K562 (cell line): ENCODE results near the gene USP48. TPM values are rescaled to one million over a fixed set of nuclear protein-coding genes. Genes with fewer than 3 reads are reported as not detected.

ENCODE experiments used
- DNMT1 ChIP-seq: fragments of 450-650 bp; IDR thresholded peaks from 2 replicates; pipeline ENCODE4 v1.6.1; 2016; ENCODE audit warnings: antibody characterized with exemption, mild to moderate bottlenecking
- HDAC2 ChIP-seq: fragments of 450-650 bp; IDR thresholded peaks from 2 replicates; pipeline ENCODE4 v1.6.1; 2016; ENCODE audit warnings: mild to moderate bottlenecking
- JUNB ChIP-seq: fragments of 450-650 bp; formaldehyde crosslinking; conservative IDR thresholded peaks from 2 replicates; pipeline ENCODE4 v1.4.0; 2020; ENCODE audit warnings: mild to moderate bottlenecking
- MCM5 ChIP-seq: fragments of 450-650 bp; IDR thresholded peaks from 2 replicates; pipeline ENCODE4 v1.6.1; 2016; ENCODE audit warnings: low read depth
- MTA3 ChIP-seq: fragments of 450-650 bp; formaldehyde crosslinking; IDR thresholded peaks from 2 replicates; pipeline ENCODE4 v1.6.1; 2017; ENCODE audit warnings: mild to moderate bottlenecking, borderline replicate concordance
- NFRKB ChIP-seq: fragments of 450-650 bp; IDR thresholded peaks from 2 replicates; pipeline ENCODE4 v1.6.1; 2016; ENCODE audit warnings: low read depth
- RBM39 ChIP-seq: fragments of 200-400 bp; formaldehyde crosslinking; optimal IDR thresholded peaks from 2 replicates; pipeline ENCODE3; 2018; ENCODE audit warnings: low read depth, low read length
- SMARCC2 ChIP-seq: fragments of 450-650 bp; IDR thresholded peaks from 2 replicates; pipeline ENCODE4 v1.6.1; 2017; ENCODE audit warnings: antibody characterized with exemption, moderate library complexity, mild to moderate bottlenecking, low read depth
- ZFP1 ChIP-seq: fragments of 450-650 bp; formaldehyde crosslinking; IDR thresholded peaks from 2 replicates; pipeline ENCODE4 v1.4.0; 2020; ENCODE audit warnings: mild to moderate bottlenecking, mixed read lengths
- ZFX ChIP-seq: sonication (generic); formaldehyde crosslinking; IDR thresholded peaks from 2 replicates; pipeline ENCODE4 v1.8.0; 2022; ENCODE audit warnings: mild to moderate bottlenecking, missing genetic modification reagents, moderate library complexity
- ZKSCAN8 ChIP-seq: fragments of 200-800 bp; sonication (Bioruptor generic); IDR thresholded peaks from 2 replicates; pipeline ENCODE4 v1.6.1; 2016; ENCODE audit warnings: missing genetic modification characterization, missing compliant biosample characterization
- ZNF12 ChIP-seq: sonication (generic); formaldehyde crosslinking; IDR thresholded peaks from 2 replicates; pipeline ENCODE4 v1.4.0; 2020; ENCODE audit warnings: mild to moderate bottlenecking, missing genetic modification reagents
- ZNF551 ChIP-seq: fragments of 250-450 bp; sonication (Bioruptor Pico); IDR thresholded peaks from 2 replicates; pipeline ENCODE4 v1.5.0; 2021; ENCODE audit warnings: mild to moderate bottlenecking, moderate library complexity
- ZNF584 ChIP-seq: fragments of 200-800 bp; sonication (Bioruptor generic); IDR thresholded peaks from 2 replicates; pipeline ENCODE4 v1.6.1; 2016; ENCODE audit warnings: low read depth, mild to moderate bottlenecking, missing genetic modification characterization, missing compliant biosample characterization
- ZNF696 ChIP-seq: fragments of 250-450 bp; sonication (Bioruptor Pico); conservative IDR thresholded peaks from 2 replicates; pipeline ENCODE4 v1.4.0; 2020; ENCODE audit warnings: mild to moderate bottlenecking, moderate library complexity
- polyA plus RNA-seq, 8 experiments: library from polyadenylated mRNA; depleted of rRNA in 4 of 8; stranded (reverse) in 5 of 8; unstranded in 3 of 8; fragments of >200 nt; fragmentation: Nextera tagmentation in 2 of 8; fragmentation: Illumina TruSeq in 1 of 8; extraction: Ambion mirVana in 2 of 8; extraction: Trizol in 1 of 8; gene quantifications; 2 replicates each; pipeline versions ENCODE4 v1.2.1 to v1.2.3, GENCODE V29; 2011 to 2014; ENCODE audit warnings: inconsistent platforms in 1 of 8, missing spikeins in 1 of 8
- total RNA-seq, 7 experiments: library from RNA; depleted of rRNA in 6 of 7; stranded (reverse); fragments of >200 nt in 6 of 7; fragmentation: Illumina TruSeq in 2 of 7; extraction: Trizol in 2 of 7; gene quantifications; 2 replicates each; pipeline versions ENCODE4 v1.2.1 to v1.2.3, GENCODE V29; 2011 to 2021; ENCODE audit warnings: low replicate concordance in 1 of 7
- TF ChIP-seq, protein P1 (sequence below), 2 experiments: fragments of 200-800 bp in 1 of 2; sonication (Bioruptor generic) in 1 of 2; sonication (generic) in 1 of 2; formaldehyde crosslinking in 1 of 2; IDR thresholded peaks in 1 of 2; conservative IDR thresholded peaks in 1 of 2; 2 replicates each; pipeline versions ENCODE4 v1.5.0 to v1.6.1; 2016 to 2020; ENCODE audit warnings: missing compliant biosample characterization in 1 of 2, missing genetic modification characterization in 1 of 2, missing genetic modification reagents in 1 of 2
- TF ChIP-seq, protein P2 (sequence below): sonication (generic); formaldehyde crosslinking; IDR thresholded peaks from 2 replicates; pipeline ENCODE4 v1.8.0; 2022; ENCODE audit warnings: mild to moderate bottlenecking, low read depth, missing genetic modification reagents
- TF ChIP-seq, protein P3 (sequence below): fragments of 250-450 bp; sonication (Bioruptor Pico); IDR thresholded peaks from 2 replicates; pipeline ENCODE4 v1.4.0; 2020; ENCODE audit warnings: borderline replicate concordance
- TF ChIP-seq, protein P4 (sequence below): fragments of 250-450 bp; sonication (Bioruptor Pico); IDR thresholded peaks from 2 replicates; pipeline ENCODE4 v1.8.0; 2022; ENCODE audit warnings: inconsistent platforms
- TF ChIP-seq, protein P5 (sequence below), 3 experiments: IDR thresholded peaks in 2 of 3; conservative IDR thresholded peaks in 1 of 3; 2 replicates each; pipeline ENCODE4 v1.5.1; 2011 to 2012; ENCODE audit warnings: low read length in 3 of 3, mild to moderate bottlenecking in 3 of 3, control low read depth in 2 of 3, improper control_type of control experiment in 1 of 3, inconsistent platforms in 1 of 3, low read depth in 1 of 3, mixed read lengths in 1 of 3, moderate library complexity in 1 of 3; ENCODE audit not compliant: insufficient read depth in 2 of 3

USP48 gene
- total and polyA plus RNA-seq, 9 of the 15 experiments (the other 6 are each of a cell fraction or from before 2014, with no cell fraction given): 23.3 to 123 (median 106) TPM

DNA sequence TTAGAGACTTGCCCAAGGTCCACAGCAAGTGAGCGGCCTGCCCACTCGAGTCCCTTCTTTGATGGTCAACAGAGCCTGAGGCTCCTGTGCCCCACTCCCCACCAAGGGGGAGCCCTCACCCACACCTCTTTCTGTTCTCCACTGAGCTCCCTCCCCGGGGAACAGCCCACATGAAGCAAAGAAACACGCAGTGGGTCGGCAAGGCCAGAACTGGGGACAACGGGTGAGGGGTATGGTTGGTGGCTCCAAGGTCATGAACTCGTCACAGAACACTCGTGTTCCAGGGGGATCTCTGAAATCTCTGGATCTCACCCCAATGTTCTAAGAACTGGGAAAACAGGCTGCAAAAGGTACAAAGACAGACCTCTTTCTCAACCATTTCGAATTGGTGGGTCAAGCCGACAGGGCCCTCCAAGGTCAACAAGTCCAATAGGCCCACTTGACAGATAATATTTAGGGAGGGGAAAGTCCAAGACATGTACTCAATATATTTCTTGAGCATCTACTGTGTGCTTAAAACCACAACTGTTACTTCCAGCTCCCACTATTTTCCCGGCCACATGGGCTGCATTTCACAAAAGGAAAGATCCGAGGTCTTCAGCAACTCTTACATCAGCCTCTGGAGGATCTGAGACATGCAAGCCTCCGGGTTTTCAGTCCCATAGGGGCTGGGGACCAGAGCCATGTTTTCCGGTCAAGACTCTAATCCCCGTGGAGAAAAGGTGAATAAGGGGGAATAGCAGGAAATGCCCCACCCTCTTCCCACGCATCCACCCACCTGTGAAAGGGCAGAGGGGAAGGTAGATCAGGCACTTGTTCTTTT, 112.7 kb downstream of the USP48 start (continued):
- TF ChIP-seq, protein P1, sequence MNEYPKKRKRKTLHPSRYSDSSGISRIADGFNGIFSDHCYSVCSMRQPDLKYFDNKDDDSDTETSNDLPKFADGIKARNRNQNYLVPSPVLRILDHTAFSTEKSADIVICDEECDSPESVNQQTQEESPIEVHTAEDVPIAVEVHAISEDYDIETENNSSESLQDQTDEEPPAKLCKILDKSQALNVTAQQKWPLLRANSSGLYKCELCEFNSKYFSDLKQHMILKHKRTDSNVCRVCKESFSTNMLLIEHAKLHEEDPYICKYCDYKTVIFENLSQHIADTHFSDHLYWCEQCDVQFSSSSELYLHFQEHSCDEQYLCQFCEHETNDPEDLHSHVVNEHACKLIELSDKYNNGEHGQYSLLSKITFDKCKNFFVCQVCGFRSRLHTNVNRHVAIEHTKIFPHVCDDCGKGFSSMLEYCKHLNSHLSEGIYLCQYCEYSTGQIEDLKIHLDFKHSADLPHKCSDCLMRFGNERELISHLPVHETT (CRISPR knock-in tag; conservative IDR thresholded peaks at IDR 0.05 in 1 of 2, IDR thresholded peaks at IDR 0.05 in 1 of 2): 0 out of 4 replicates have a peak, but pooled peaks of 1 of the 2 experiments have one; percentile 30
- TF ChIP-seq RBM39: no peak
- TF ChIP-seq ZFX (CRISPR knock-in tag): peak; percentile 71
- no peak for TF ChIP-seq ZNF696 (CRISPR knock-in tag)
- TF ChIP-seq JUNB: no peak
- TF ChIP-seq, protein P2, sequence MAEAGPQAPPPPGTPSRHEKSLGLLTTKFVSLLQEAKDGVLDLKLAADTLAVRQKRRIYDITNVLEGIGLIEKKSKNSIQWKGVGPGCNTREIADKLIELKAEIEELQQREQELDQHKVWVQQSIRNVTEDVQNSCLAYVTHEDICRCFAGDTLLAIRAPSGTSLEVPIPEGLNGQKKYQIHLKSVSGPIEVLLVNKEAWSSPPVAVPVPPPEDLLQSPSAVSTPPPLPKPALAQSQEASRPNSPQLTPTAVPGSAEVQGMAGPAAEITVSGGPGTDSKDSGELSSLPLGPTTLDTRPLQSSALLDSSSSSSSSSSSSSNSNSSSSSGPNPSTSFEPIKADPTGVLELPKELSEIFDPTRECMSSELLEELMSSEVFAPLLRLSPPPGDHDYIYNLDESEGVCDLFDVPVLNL (CRISPR knock-in tag): peak; percentile 52; the same call in 1 of the 2 replicates
- no peak for TF ChIP-seq ZFP1
- TF ChIP-seq, protein P3, sequence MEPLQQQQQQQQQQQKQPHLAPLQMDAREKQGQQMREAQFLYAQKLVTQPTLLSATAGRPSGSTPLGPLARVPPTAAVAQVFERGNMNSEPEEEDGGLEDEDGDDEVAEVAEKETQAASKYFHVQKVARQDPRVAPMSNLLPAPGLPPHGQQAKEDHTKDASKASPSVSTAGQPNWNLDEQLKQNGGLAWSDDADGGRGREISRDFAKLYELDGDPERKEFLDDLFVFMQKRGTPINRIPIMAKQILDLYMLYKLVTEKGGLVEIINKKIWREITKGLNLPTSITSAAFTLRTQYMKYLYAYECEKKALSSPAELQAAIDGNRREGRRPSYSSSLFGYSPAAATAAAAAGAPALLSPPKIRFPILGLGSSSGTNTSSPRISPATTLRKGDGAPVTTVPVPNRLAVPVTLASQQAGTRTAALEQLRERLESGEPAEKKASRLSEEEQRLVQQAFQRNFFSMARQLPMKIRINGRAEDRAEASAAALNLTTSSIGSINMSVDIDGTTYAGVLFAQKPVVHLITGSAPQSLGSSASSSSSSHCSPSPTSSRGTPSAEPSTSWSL (CRISPR knock-in tag): no peak
- TF ChIP-seq ZNF551 (CRISPR knock-in tag): no peak
- no peak for TF ChIP-seq ZNF12 (CRISPR knock-in tag)
- no peak for TF ChIP-seq MCM5
- TF ChIP-seq SMARCC2: no peak
- TF ChIP-seq, protein P4, sequence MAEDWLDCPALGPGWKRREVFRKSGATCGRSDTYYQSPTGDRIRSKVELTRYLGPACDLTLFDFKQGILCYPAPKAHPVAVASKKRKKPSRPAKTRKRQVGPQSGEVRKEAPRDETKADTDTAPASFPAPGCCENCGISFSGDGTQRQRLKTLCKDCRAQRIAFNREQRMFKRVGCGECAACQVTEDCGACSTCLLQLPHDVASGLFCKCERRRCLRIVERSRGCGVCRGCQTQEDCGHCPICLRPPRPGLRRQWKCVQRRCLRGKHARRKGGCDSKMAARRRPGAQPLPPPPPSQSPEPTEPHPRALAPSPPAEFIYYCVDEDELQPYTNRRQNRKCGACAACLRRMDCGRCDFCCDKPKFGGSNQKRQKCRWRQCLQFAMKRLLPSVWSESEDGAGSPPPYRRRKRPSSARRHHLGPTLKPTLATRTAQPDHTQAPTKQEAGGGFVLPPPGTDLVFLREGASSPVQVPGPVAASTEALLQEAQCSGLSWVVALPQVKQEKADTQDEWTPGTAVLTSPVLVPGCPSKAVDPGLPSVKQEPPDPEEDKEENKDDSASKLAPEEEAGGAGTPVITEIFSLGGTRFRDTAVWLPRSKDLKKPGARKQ (CRISPR knock-in tag): no peak
- TF ChIP-seq ZKSCAN8 (CRISPR knock-in tag): no peak
- TF ChIP-seq MTA3: no peak; the same call in 1 of the 2 replicates
- TF ChIP-seq, protein P5, sequence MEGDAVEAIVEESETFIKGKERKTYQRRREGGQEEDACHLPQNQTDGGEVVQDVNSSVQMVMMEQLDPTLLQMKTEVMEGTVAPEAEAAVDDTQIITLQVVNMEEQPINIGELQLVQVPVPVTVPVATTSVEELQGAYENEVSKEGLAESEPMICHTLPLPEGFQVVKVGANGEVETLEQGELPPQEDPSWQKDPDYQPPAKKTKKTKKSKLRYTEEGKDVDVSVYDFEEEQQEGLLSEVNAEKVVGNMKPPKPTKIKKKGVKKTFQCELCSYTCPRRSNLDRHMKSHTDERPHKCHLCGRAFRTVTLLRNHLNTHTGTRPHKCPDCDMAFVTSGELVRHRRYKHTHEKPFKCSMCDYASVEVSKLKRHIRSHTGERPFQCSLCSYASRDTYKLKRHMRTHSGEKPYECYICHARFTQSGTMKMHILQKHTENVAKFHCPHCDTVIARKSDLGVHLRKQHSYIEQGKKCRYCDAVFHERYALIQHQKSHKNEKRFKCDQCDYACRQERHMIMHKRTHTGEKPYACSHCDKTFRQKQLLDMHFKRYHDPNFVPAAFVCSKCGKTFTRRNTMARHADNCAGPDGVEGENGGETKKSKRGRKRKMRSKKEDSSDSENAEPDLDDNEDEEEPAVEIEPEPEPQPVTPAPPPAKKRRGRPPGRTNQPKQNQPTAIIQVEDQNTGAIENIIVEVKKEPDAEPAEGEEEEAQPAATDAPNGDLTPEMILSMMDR (IDR thresholded peaks at IDR 0.05 in 2 of 3, conservative IDR thresholded peaks at IDR 0.05 in 1 of 3; ENCODE audit: insufficient read depth in 2 of 3, low read depth in 1 of 3, low read length in 3 of 3): no peak
- peak; percentile 59; the same call in 1 of the 2 replicates for TF ChIP-seq NFRKB
- TF ChIP-seq DNMT1: no peak; the same call in 1 of the 2 replicates
- 0 out of 2 replicates have a peak, but pooled peaks have one; percentile 25 for TF ChIP-seq ZNF584 (CRISPR knock-in tag)
- peak; percentile 11; the same call in 1 of the 2 replicates for TF ChIP-seq HDAC2
